ENCODE measurements around the gene LPIN1. TPM values are rescaled to one million over a fixed set of nuclear protein-coding genes. Genes with fewer than 3 reads are reported as not detected.
A peak's percentile ranks its signal among the peaks of the same experiment; 100 is the strongest.

Gene LPIN1
- total and polyA plus RNA-seq, 4 donors, result 10.1 to 27.4 (median 13.4) TPM

DNA sequence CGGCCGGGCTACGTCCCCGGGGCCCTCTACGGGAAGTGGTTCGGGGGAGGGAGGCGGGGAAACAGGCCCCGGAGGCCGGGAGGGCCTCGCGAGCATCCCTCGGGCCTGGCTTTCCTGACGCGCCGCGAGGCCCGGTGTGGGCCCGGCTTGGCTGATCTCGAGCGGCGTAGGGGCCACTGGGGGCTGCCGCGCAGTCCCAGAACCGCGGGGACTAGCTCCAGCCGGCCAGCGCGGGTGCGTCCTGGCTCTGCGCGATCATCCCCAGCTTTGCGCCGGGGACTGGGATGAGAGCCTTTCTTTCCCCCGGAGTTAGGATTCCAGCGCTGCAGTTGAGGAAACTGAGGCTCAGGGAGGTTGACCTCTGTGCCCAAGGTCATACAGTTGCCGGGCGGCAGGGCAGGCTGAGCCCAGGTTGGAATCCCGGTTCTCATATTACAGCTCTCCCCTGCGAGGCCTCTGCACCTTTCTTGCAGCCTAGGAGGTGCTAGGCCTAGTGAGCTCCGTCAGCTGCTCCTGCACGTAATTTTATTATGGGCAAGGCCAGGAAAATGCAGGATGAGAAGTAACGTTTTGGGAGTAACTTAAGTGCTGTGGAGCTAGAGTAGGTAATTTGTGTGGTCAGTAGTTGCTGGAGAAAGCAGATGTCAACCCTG, 501 bp downstream of the LPIN1 start:
- Histone ChIP-seq H3K9ac (ENCODE audit: low read depth in 1 of 2, low read length in 2 of 2) (peak overlapping the region; percentile 87), H3K36me3 (ENCODE audit: control insufficient read depth in 4 of 4, insufficient read depth in 3 of 4, low read depth in 1 of 4, low read length in 3 of 4) (no peaks in the 10 kb centered on the region), H3K27me3 (ENCODE audit: control insufficient read depth in 4 of 4, insufficient read depth in 4 of 4, low read length in 3 of 4) (no peaks in the 10 kb centered on the region), H3K4me1 (ENCODE audit: control insufficient read depth in 4 of 4, insufficient read depth in 4 of 4, low read length in 3 of 4) (peaks cover 18 to 50% (median 34%) of the 10 kb centered on the region in 4 donors), H3K4me3 (ENCODE audit: low read depth in 1 of 3, low read length in 3 of 3) (peak overlapping the region; percentile 80 to 92 (median 90)), H3K9me3 (ENCODE audit: control insufficient read depth in 4 of 4, low read length in 3 of 4) (no peaks in the 10 kb centered on the region), H3K27ac (ENCODE audit: low read depth in 1 of 2, low read length in 2 of 2) (peak overlapping the region; percentile 78 to 83)
- peak in 1 of 2 donors; percentile 3 for TF ChIP-seq RAD21 (IDR thresholded peaks at IDR 0.05)
- TF ChIP-seq REST (IDR thresholded peaks at IDR 0.05), result peak; percentile 4
- peak in 1 of 2 donors; percentile 5 for TF ChIP-seq HNF4A (conservative IDR thresholded peaks at IDR 0.05)
- TF ChIP-seq, protein P1, sequence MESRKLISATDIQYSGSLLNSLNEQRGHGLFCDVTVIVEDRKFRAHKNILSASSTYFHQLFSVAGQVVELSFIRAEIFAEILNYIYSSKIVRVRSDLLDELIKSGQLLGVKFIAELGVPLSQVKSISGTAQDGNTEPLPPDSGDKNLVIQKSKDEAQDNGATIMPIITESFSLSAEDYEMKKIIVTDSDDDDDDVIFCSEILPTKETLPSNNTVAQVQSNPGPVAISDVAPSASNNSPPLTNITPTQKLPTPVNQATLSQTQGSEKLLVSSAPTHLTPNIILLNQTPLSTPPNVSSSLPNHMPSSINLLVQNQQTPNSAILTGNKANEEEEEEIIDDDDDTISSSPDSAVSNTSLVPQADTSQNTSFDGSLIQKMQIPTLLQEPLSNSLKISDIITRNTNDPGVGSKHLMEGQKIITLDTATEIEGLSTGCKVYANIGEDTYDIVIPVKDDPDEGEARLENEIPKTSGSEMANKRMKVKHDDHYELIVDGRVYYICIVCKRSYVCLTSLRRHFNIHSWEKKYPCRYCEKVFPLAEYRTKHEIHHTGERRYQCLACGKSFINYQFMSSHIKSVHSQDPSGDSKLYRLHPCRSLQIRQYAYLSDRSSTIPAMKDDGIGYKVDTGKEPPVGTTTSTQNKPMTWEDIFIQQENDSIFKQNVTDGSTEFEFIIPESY (IDR thresholded peaks at IDR 0.05), result no peak
- no peak for TF ChIP-seq FOXA2 (IDR thresholded peaks at IDR 0.05)
- WGBS, result under 1% methylated on average over 42 of the region's 42 CpGs
- peak; percentile 49 for DNase-seq (ENCODE audit: low spot score)

GRCh38 chr2:11748018-11748860, 1.8 kb downstream of the LPIN1 start:
- H3K27me3 ChIP-seq (ENCODE audit: control insufficient read depth in 4 of 4, insufficient read depth in 4 of 4, low read length in 3 of 4), result no peaks in the 10 kb centered on the region
- WGBS, result 54% methylated on average over 19 of the region's 19 CpGs
- no peak for DNase-seq (ENCODE audit: low spot score)
- peak overlapping the region; percentile 32 to 87 for H3K9ac ChIP-seq (ENCODE audit: low read depth in 1 of 2, low read length in 2 of 2)
- no peak for TF ChIP-seq RXRA (IDR thresholded peaks at IDR 0.05)
- TF ChIP-seq HNF4G (IDR thresholded peaks at IDR 0.05), result no peak
- TF ChIP-seq ATF3 (IDR thresholded peaks at IDR 0.05), result no peak
- no peak for TF ChIP-seq FOXA1 (IDR thresholded peaks at IDR 0.05)
- peak overlapping the region in 2 of 3 donors; percentile 90 to 92 for H3K4me3 ChIP-seq (ENCODE audit: low read depth in 1 of 3, low read length in 3 of 3)
- H3K9me3 ChIP-seq (ENCODE audit: control insufficient read depth in 4 of 4, low read length in 3 of 4), result no peaks in the 10 kb centered on the region
- no peaks in the 10 kb centered on the region for H3K36me3 ChIP-seq (ENCODE audit: control insufficient read depth in 4 of 4, insufficient read depth in 3 of 4, low read depth in 1 of 4, low read length in 3 of 4)
- peaks cover 16 to 48% (median 31%) of the 10 kb centered on the region in 4 donors for H3K4me1 ChIP-seq (ENCODE audit: control insufficient read depth in 4 of 4, insufficient read depth in 4 of 4, low read length in 3 of 4)
- H3K27ac ChIP-seq (ENCODE audit: low read depth in 1 of 2, low read length in 2 of 2), result peak overlapping the region; percentile 11 to 78

Measured in liver (tissue), 9 donors.